GM10266 (cell line): Measurements from ENCODE around the gene ESPNL.

Experiments
- DNase-seq: peaks from one replicate; pipeline ENCODE4 v3.0.0; 2012; ENCODE audit errors: extremely low spot score
- TF ChIP-seq, protein P1 (sequence below): IDR thresholded peaks from 2 replicates; pipeline ENCODE4 v1.5.1; 2012; ENCODE audit warnings: mild to moderate bottlenecking, low read depth; ENCODE audit not compliant: control insufficient read depth, insufficient read depth; ENCODE audit errors: missing control alignments

ESPNL gene

DNA sequence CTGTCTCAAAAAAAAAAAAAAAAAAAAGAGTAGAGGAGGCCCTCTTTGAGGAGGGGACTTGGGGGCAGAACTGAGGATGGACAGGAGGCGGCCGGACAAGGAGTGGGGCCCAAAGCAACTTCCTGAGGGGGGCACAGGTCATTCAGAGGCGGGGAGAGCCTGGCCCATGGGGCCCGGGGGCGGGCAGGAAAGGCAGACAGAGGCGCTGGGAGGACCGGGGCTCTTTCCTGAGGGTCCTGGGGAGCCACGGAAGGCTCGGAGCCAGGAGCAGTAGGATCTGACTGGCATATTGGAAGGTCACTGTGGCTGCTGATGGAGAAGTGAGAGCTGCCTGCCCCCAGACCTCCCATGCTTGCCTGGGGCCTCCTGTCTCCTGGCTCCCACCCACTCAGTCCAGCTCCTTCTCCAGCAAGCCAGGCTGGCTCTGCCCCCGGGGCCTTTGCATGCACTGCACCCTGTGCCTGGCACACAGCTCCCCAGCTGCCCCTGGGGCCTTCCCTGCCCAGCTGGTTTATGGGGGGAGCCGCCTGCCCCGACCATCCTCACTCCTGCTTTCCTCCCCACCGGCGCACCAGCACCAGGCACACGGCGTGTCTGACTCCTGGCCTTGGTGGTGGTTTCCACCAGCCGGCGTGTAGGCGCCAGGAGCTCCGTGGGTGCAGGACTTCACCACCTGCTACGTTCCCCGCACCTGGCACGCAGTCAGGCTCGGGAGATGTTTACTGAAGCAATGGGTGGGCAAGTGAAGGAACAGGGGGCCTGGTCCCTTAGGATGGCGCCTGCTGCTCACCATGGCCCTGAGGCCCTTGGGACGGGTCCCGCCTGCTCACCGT lies 5.6 kb downstream of the ESPNL start:
- TF ChIP-seq, protein P1, sequence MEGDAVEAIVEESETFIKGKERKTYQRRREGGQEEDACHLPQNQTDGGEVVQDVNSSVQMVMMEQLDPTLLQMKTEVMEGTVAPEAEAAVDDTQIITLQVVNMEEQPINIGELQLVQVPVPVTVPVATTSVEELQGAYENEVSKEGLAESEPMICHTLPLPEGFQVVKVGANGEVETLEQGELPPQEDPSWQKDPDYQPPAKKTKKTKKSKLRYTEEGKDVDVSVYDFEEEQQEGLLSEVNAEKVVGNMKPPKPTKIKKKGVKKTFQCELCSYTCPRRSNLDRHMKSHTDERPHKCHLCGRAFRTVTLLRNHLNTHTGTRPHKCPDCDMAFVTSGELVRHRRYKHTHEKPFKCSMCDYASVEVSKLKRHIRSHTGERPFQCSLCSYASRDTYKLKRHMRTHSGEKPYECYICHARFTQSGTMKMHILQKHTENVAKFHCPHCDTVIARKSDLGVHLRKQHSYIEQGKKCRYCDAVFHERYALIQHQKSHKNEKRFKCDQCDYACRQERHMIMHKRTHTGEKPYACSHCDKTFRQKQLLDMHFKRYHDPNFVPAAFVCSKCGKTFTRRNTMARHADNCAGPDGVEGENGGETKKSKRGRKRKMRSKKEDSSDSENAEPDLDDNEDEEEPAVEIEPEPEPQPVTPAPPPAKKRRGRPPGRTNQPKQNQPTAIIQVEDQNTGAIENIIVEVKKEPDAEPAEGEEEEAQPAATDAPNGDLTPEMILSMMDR: no peak
- no peak for DNase-seq

DNA sequence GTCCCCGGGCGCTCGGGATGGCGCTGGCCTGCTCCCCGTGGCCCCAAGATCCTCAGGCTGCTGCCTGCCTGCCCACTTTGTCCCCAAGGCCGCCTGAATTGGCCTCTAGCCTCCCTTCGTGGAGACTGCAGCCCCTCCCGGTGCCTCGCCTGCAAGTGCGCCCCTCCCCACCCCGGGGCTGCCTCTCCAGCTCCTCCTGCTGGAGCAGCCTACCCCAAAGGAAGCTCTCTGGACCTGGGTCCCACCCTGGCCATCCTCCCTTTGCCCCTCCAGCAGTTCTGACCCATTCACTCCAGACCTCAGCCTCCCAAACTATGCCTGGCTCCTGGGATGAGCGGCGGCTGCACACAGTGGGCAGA lies 6.2 kb downstream of the ESPNL start:
- TF ChIP-seq, protein P1: no peak
- no peak for DNase-seq

DNA sequence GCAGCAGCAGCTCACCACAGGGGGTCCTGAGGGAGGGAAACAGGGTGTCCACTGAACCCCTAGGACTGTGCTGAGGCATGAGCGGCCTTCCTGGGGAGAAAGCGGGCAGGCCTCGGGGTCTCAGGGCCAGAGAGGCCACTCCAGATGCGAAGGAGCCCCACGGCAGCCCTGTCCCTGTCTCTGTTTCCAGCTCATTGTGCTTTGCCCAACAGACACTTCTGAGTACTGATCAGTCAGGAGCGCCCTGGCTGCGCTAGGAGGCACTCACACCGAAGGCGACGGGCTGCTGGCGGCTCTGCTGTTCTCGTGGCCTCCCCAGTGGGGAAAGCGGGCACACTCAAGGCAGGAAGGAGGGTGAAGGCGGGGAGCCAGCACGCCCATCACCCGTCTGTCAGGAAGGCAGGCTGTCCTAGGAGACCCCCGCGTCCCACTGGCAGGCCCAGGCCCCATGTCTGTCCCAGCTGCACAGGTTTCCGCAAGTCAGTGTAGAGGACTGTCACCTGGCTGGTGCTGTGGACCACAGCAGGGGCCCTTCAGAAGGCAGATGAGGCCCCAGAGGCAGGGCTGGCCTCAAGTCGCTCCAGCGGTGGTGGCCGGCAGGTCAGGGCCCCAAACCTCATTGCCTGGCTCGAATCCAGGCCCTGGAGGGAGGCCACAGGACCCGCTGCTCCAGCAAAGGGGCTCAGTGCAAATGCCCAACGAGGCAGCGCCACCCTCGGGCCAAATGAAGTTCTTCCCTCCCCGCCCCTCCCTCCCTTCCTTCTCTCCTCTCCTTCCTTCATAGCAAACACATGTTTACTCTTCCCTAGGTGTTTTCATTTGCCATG lies 6.8 kb downstream of the ESPNL start:
- TF ChIP-seq, protein P1: peak; percentile 49
- DNase-seq: peak; percentile 69

DNA sequence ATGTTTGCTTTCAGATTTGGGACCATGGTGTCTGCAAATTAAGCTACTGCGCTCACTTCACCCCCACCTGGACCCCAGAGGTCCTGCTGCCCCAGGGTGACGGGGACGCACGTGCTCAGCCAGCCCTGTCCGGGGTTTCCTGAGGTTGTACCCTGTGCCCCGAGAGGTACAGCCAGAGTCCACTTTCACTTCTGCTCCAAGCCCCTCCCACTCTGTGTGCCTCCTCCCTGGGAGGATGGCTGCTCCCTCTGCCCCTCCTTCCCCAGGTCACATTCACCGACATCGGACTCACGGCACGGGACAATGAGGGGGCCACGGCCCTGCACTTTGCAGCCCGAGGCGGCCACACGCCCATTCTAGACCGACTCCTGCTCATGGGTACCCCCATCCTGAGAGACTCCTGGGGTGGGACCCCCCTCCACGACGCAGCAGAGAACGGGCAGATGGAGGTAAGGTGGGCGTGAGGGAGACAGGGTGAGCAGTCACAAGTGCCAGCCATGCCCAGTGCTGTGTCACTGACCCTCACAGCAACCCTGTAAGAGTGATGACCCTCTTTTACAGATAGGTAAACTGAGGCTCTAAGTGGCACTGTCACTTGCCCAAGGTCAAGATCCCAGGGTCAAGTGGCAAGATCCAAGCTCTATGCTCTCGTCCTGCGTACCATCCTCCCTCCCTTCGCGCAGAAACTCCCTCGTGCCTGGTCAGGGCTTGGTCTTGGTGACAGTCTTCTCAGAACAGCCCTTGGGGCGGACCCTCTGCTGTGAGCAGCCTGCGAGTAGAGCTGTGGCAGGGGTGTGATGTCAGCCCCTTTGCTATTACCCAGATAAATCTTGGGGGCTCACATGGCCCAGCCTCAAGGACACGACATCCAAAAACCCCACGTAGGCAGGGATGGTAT lies 7.6 kb downstream of the ESPNL start:
- peak; percentile 79 for DNase-seq
- TF ChIP-seq, protein P1: no peak

DNA sequence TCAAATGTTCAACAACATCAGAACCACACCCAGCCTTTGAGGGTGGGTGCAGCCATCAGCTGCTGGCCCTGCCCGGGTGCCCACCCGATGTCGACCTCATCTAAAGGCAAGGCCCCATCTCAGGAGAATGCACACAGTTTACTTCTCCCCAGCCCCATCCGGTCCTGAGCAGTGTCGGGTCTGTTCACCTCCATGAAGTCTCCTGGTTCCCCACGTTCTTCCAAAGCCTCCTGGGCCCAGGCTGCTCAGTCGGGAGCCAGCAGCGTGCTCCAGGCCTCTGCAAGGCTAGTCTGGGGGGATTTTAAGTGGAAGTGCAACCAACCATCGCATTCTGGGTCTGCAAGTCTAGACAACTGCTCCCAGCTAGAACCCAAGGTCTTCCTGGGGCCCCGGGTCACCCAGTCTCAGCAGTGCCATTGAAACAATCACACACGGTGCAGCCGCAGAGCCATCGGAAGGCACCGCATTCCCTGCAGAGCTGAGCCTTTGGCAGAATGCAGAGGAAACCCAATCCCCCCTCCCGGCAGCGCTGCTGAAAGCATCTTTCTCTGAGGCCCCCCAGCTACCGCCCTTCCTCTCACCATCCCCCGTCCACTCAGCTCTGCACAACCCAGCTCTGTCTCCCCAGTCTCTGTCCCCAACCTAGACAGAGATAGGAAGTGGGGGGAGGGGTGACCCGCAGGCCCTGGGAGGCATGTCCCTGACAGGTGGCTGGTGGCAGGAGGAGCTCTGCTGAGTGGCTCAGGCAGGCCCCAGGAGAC lies 8.5 kb downstream of the ESPNL start:
- peak; percentile 60 for DNase-seq
- TF ChIP-seq, protein P1: no peak

DNA sequence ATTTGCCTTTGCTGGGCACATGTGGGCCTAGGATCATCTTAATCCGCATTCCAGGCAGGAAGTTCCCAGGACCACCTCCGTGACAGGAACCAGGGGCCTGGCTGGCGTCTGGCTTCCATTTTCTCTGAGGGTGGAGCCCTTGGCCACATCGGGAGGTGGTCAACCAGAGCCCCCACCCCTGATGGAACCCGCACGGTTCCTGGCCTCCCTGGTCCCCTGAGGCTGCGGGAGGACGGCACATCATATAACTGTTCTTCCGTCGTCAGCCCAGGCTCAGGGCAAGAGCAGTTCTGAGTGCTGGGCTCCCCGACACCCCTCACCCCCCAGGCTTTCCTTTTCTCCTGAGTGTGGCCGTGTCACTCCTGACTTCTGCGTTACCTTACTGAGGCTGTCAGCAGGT lies 13.5 kb downstream of the ESPNL start:
- TF ChIP-seq, protein P1: no peak
- no peak for DNase-seq
